Measurements from ENCODE around the gene ZCCHC7. TPM values are rescaled to one million over a fixed set of nuclear protein-coding genes. Genes with fewer than 3 reads are reported as not detected.
"Not testable (repeated sequence)": the region's sequence is repeated elsewhere in the genome, so short reads cannot be mapped to it uniquely, and the experiment has no call there.

The ZCCHC7 gene
- total and polyA plus RNA-seq, 4 donors = 3.3 to 9.7 (median 7.6) TPM

DNA sequence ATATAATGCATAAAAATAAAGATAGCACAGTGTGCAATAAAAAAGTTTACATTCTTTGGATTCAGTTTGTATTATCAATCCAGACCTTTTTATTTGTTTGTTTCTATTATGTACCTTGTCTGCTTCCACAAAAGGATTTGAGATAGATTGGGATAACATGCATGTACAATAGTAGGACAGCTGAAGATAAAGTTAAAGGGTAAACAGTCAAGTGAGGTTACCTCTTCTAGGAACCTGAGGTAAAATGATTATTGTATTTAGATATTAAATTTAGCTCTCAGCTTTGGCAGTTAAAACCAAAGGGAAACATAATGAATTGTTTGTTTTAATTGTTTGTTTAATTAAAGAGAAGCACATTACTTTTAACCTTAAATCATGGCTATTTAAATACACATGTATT is 81.7 kb downstream of the ZCCHC7 start (continued):
- TF ChIP-seq, protein P1, sequence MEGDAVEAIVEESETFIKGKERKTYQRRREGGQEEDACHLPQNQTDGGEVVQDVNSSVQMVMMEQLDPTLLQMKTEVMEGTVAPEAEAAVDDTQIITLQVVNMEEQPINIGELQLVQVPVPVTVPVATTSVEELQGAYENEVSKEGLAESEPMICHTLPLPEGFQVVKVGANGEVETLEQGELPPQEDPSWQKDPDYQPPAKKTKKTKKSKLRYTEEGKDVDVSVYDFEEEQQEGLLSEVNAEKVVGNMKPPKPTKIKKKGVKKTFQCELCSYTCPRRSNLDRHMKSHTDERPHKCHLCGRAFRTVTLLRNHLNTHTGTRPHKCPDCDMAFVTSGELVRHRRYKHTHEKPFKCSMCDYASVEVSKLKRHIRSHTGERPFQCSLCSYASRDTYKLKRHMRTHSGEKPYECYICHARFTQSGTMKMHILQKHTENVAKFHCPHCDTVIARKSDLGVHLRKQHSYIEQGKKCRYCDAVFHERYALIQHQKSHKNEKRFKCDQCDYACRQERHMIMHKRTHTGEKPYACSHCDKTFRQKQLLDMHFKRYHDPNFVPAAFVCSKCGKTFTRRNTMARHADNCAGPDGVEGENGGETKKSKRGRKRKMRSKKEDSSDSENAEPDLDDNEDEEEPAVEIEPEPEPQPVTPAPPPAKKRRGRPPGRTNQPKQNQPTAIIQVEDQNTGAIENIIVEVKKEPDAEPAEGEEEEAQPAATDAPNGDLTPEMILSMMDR (IDR thresholded peaks at IDR 0.05; ENCODE audit: low read depth, low read length, missing input control) = no peak
- TF ChIP-seq HNF4A (conservative IDR thresholded peaks at IDR 0.05) (no peak), NR2F2 (IDR thresholded peaks at IDR 0.05) (no peak)

DNA sequence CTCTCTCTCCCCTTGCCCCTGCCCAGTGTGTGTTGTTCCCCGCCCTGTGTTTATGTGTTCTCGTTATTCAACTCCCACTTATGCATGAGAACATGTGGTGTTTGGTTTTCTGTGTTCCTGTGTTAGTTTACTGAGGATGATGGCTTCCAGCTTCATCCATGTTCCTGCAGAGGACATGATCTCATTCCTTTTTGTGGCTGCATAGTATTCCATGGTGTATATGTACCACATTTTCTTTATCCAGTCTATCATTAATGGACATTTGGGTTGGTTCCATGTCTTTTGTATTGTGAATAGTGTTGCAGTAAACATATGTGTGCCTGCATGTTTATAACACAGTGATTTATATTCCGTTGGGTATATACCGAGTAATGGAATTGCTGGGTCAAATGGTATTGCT is 83.1 kb downstream of the ZCCHC7 start:
- not testable (repeated sequence) for H3K36me3 ChIP-seq (ENCODE audit: control insufficient read depth in 4 of 4, insufficient read depth in 3 of 4, low read depth in 1 of 4, low read length in 3 of 4); DNase-seq (ENCODE audit: low spot score); H3K27ac ChIP-seq (ENCODE audit: low read depth in 1 of 2, low read length in 2 of 2); H3K9me3 ChIP-seq (ENCODE audit: control insufficient read depth in 4 of 4, low read length in 3 of 4); H3K4me3 ChIP-seq (ENCODE audit: low read depth in 1 of 3, low read length in 3 of 3); H3K4me1 ChIP-seq (ENCODE audit: control insufficient read depth in 4 of 4, insufficient read depth in 4 of 4, low read length in 3 of 4); H3K27me3 ChIP-seq (ENCODE audit: control insufficient read depth in 4 of 4, insufficient read depth in 4 of 4, low read length in 3 of 4); H3K9ac ChIP-seq (ENCODE audit: low read depth in 1 of 2, low read length in 2 of 2)
- 98% methylated on average over 4 of the region's 4 CpGs for WGBS

DNA sequence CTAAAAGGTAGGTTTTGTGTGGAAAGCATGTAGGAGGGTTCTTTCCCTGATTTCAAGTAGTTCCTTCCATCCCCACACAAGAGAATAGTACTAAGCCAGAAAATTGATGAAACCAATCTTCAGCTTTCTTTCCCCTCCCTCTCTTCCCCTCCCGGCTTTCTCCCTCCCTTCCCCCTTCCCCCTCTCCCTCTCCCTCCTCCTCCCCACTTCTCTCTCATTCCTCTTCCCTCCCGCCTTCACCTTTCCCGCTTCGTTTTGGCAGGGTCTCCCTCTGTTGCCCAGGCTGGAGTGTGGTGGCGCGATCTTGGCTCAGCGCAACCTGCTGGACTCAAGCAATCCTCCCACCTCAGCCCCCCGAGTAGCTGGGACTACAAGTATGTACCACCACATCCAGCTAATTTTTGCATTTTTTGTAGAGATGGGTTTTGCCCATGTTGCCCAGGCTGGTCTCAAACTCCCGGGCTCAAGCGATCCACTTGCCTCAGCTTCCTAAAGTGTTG is 85.8 kb downstream of the ZCCHC7 start:
- DNase-seq (ENCODE audit: low spot score) = no peak
- H3K36me3 ChIP-seq (ENCODE audit: control insufficient read depth in 4 of 4, insufficient read depth in 3 of 4, low read depth in 1 of 4, low read length in 3 of 4) = peaks cover 0 to 3% (median under 1%) of the 10 kb centered on the region in 4 donors
- no peaks in the 10 kb centered on the region for H3K4me1 ChIP-seq (ENCODE audit: control insufficient read depth in 4 of 4, insufficient read depth in 4 of 4, low read length in 3 of 4)
- TF ChIP-seq, protein P2, sequence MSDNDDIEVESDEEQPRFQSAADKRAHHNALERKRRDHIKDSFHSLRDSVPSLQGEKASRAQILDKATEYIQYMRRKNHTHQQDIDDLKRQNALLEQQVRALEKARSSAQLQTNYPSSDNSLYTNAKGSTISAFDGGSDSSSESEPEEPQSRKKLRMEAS (IDR thresholded peaks at IDR 0.05) = no peak
- TF ChIP-seq NR2F2 (IDR thresholded peaks at IDR 0.05) = no peak
- TF ChIP-seq, protein P3, sequence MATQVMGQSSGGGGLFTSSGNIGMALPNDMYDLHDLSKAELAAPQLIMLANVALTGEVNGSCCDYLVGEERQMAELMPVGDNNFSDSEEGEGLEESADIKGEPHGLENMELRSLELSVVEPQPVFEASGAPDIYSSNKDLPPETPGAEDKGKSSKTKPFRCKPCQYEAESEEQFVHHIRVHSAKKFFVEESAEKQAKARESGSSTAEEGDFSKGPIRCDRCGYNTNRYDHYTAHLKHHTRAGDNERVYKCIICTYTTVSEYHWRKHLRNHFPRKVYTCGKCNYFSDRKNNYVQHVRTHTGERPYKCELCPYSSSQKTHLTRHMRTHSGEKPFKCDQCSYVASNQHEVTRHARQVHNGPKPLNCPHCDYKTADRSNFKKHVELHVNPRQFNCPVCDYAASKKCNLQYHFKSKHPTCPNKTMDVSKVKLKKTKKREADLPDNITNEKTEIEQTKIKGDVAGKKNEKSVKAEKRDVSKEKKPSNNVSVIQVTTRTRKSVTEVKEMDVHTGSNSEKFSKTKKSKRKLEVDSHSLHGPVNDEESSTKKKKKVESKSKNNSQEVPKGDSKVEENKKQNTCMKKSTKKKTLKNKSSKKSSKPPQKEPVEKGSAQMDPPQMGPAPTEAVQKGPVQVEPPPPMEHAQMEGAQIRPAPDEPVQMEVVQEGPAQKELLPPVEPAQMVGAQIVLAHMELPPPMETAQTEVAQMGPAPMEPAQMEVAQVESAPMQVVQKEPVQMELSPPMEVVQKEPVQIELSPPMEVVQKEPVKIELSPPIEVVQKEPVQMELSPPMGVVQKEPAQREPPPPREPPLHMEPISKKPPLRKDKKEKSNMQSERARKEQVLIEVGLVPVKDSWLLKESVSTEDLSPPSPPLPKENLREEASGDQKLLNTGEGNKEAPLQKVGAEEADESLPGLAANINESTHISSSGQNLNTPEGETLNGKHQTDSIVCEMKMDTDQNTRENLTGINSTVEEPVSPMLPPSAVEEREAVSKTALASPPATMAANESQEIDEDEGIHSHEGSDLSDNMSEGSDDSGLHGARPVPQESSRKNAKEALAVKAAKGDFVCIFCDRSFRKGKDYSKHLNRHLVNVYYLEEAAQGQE (IDR thresholded peaks at IDR 0.05) = no peak
- TF ChIP-seq JUND (IDR thresholded peaks at IDR 0.05) = no peak
- TF ChIP-seq HNF4A (conservative IDR thresholded peaks at IDR 0.05) = no peak
- no peak for TF ChIP-seq YY1 (IDR thresholded peaks at IDR 0.05)
- TF ChIP-seq GABPA (IDR thresholded peaks at IDR 0.05 in 1 of 2, conservative IDR thresholded peaks at IDR 0.05 in 1 of 2) = no peak
- TF ChIP-seq RAD21 (IDR thresholded peaks at IDR 0.05) = no peak
- TF ChIP-seq SP1 (IDR thresholded peaks at IDR 0.05) = no peak
- TF ChIP-seq FOXA2 (IDR thresholded peaks at IDR 0.05) = no peak
- TF ChIP-seq FOXA1 (IDR thresholded peaks at IDR 0.05) = no peak
- TF ChIP-seq, protein P1 (IDR thresholded peaks at IDR 0.05; ENCODE audit: low read depth, low read length, missing input control) = no peak
- TF ChIP-seq, protein P4, sequence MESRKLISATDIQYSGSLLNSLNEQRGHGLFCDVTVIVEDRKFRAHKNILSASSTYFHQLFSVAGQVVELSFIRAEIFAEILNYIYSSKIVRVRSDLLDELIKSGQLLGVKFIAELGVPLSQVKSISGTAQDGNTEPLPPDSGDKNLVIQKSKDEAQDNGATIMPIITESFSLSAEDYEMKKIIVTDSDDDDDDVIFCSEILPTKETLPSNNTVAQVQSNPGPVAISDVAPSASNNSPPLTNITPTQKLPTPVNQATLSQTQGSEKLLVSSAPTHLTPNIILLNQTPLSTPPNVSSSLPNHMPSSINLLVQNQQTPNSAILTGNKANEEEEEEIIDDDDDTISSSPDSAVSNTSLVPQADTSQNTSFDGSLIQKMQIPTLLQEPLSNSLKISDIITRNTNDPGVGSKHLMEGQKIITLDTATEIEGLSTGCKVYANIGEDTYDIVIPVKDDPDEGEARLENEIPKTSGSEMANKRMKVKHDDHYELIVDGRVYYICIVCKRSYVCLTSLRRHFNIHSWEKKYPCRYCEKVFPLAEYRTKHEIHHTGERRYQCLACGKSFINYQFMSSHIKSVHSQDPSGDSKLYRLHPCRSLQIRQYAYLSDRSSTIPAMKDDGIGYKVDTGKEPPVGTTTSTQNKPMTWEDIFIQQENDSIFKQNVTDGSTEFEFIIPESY (IDR thresholded peaks at IDR 0.05) = no peak
- TF ChIP-seq EGR1 (IDR thresholded peaks at IDR 0.05; ENCODE audit: low read depth in 2 of 2) = no peak
- H3K9ac ChIP-seq (ENCODE audit: low read depth in 1 of 2, low read length in 2 of 2) = no peak overlapping the region
- H3K4me3 ChIP-seq (ENCODE audit: low read depth in 1 of 3, low read length in 3 of 3) = no peak overlapping the region
- no peaks in the 10 kb centered on the region for H3K27me3 ChIP-seq (ENCODE audit: control insufficient read depth in 4 of 4, insufficient read depth in 4 of 4, low read length in 3 of 4)
- no peaks in the 10 kb centered on the region for H3K9me3 ChIP-seq (ENCODE audit: control insufficient read depth in 4 of 4, low read length in 3 of 4)
- WGBS = 96% methylated on average over 10 of the region's 10 CpGs
- H3K27ac ChIP-seq (ENCODE audit: low read depth in 1 of 2, low read length in 2 of 2) = no peak overlapping the region
